Measurements from ENCODE around the gene TMEM19.

Gene TMEM19

GRCh38 chr12:71730936-71731335 lies 45.1 kb downstream of the TMEM19 start:
- Histone ChIP-seq H3K4me3 (ENCODE audit: insufficient read length, low read depth) (no peak overlapping the region), H3K27me3 (ENCODE audit: insufficient read depth, insufficient read length) (no peaks in the 10 kb centered on the region), H3K36me3 (ENCODE audit: insufficient read depth, insufficient read length, low read length) (no peaks in the 10 kb centered on the region), H3K9me3 (ENCODE audit: insufficient read depth, low read length) (no peaks in the 10 kb centered on the region), H3K9ac (ENCODE audit: insufficient read length, low read depth) (no peak overlapping the region), H3K4me1 (ENCODE audit: insufficient read depth, insufficient read length) (peaks cover 1% of the 10 kb centered on the region)
- no peak for TF ChIP-seq YY1 (IDR thresholded peaks at IDR 0.05; ENCODE audit: insufficient read depth, insufficient read length)
- no peak for TF ChIP-seq SUZ12 (IDR thresholded peaks at IDR 0.05; ENCODE audit: extremely low read depth, insufficient read depth, insufficient read length)
- no peak for TF ChIP-seq ZNF274 (IDR thresholded peaks at IDR 0.05; ENCODE audit: low read depth, low read length)
- no peak for DNase-seq (ENCODE audit: low read depth, low spot score)

DNA sequence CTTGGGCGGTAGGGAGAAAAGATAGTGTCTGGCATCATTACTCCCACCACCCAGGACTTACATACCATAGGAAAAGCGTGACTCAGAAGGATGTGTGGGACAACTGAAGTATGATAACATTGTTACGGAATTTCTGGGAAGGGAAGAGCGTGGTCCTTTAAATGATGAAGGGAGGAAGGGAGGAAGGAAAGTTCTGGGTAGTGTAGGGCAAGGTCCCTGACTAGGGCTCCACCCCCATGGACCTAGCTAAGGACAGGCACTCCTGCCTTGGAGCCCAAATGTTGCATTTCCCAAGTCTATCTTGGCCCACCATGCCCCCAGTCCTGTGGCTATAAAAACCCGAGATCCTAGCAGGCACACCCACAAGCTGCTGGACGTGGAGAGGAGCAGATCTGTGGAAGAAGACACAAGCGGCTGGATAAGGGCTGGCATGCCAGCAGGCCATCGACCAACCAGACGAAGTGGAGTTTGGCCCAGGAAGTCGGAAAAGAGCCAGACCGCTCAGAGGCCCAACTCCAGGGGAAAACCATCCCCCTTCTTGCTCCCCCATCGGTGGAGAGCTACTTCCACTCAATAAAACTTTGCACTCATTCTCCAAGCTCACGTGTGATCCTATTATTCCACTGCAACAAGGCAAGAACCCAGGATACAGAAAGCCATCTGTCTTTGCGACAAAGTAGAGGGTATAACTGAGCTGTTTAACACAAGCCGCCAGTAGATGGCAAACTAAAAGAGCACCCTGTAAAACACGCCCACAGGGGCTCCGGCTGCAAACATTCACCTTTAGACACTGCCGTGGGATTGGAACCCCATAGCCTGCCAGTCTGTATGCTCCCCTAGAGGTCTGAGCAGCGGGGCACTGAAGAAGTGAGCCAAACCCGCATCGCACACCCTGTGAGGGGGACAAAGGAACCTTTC lies 45.8 kb downstream of the TMEM19 start:
- TF ChIP-seq ZNF274 (IDR thresholded peaks at IDR 0.05; ENCODE audit: low read depth, low read length): no peak
- TF ChIP-seq SUZ12 (IDR thresholded peaks at IDR 0.05; ENCODE audit: extremely low read depth, insufficient read depth, insufficient read length): no peak
- no peak for TF ChIP-seq YY1 (IDR thresholded peaks at IDR 0.05; ENCODE audit: insufficient read depth, insufficient read length)
- Histone ChIP-seq H3K9ac (ENCODE audit: insufficient read length, low read depth) (no peak overlapping the region), H3K27me3 (ENCODE audit: insufficient read depth, insufficient read length) (no peaks in the 10 kb centered on the region), H3K36me3 (ENCODE audit: insufficient read depth, insufficient read length, low read length) (no peaks in the 10 kb centered on the region), H3K4me3 (ENCODE audit: insufficient read length, low read depth) (no peak overlapping the region), H3K9me3 (ENCODE audit: insufficient read depth, low read length) (no peaks in the 10 kb centered on the region), H3K4me1 (ENCODE audit: insufficient read depth, insufficient read length) (peaks cover 1% of the 10 kb centered on the region)
- no peak for DNase-seq (ENCODE audit: low read depth, low spot score)

DNA sequence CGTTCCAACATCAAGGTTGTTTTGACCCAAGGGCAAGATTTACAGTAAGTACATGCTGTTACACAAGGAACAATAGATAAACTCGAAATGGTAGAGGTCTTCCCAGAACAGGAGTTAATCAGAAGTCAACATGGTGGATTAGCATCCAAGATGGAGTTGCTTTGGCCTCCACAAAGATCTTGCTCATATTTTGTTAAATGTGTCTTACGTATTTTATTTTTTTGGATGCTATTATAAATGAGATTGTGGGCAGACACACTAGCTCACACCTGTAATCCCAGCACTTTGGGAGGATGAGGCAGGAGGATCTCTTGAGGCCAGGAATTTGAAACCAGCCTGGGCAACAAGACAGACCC lies 46.5 kb downstream of the TMEM19 start:
- H3K9me3 ChIP-seq (ENCODE audit: insufficient read depth, low read length): no peaks in the 10 kb centered on the region
- no peaks in the 10 kb centered on the region for H3K27me3 ChIP-seq (ENCODE audit: insufficient read depth, insufficient read length)
- no peak overlapping the region for H3K9ac ChIP-seq (ENCODE audit: insufficient read length, low read depth)
- peaks cover 1% of the 10 kb centered on the region for H3K4me1 ChIP-seq (ENCODE audit: insufficient read depth, insufficient read length)
- TF ChIP-seq YY1 (IDR thresholded peaks at IDR 0.05; ENCODE audit: insufficient read depth, insufficient read length) (no peak), SUZ12 (IDR thresholded peaks at IDR 0.05; ENCODE audit: extremely low read depth, insufficient read depth, insufficient read length) (no peak), ZNF274 (IDR thresholded peaks at IDR 0.05; ENCODE audit: low read depth, low read length) (no peak)
- no peaks in the 10 kb centered on the region for H3K36me3 ChIP-seq (ENCODE audit: insufficient read depth, insufficient read length, low read length)
- no peak overlapping the region for H3K4me3 ChIP-seq (ENCODE audit: insufficient read length, low read depth)
- no peak for DNase-seq (ENCODE audit: low read depth, low spot score)

GRCh38 chr12:71737197-71737596 lies 51.3 kb downstream of the TMEM19 start:
- no peaks in the 10 kb centered on the region for H3K9me3 ChIP-seq (ENCODE audit: insufficient read depth, low read length)
- H3K4me1 ChIP-seq (ENCODE audit: insufficient read depth, insufficient read length): peaks cover 1% of the 10 kb centered on the region
- no peak overlapping the region for H3K9ac ChIP-seq (ENCODE audit: insufficient read length, low read depth)
- H3K27me3 ChIP-seq (ENCODE audit: insufficient read depth, insufficient read length): no peaks in the 10 kb centered on the region
- H3K4me3 ChIP-seq (ENCODE audit: insufficient read length, low read depth): no peak overlapping the region
- no peaks in the 10 kb centered on the region for H3K36me3 ChIP-seq (ENCODE audit: insufficient read depth, insufficient read length, low read length)
- no peak for DNase-seq (ENCODE audit: low read depth, low spot score)
- TF ChIP-seq SUZ12 (IDR thresholded peaks at IDR 0.05; ENCODE audit: extremely low read depth, insufficient read depth, insufficient read length) (no peak), ZNF274 (IDR thresholded peaks at IDR 0.05; ENCODE audit: low read depth, low read length) (no peak), YY1 (IDR thresholded peaks at IDR 0.05; ENCODE audit: insufficient read depth, insufficient read length) (no peak)

DNA sequence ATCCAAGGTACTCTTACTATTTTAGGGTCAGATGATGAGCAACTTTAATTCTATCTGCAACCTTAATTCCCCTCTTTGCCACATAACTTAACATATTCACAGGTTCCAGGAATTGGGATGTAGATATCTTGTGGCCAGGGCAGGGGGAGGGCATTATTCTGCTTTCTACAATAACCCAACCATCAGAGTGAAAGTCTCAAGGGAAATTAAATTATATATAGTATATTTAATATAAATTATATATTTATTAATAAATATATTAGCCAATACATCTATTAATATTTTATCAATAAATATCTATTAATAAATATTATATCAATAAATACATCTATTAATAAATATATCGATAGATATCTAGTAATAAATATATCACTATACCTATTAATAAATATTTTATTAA lies 57.1 kb downstream of the TMEM19 start:
- DNase-seq (ENCODE audit: low read depth, low spot score): no peak
- Histone ChIP-seq H3K4me3 (ENCODE audit: insufficient read length, low read depth) (no peak overlapping the region), H3K27me3 (ENCODE audit: insufficient read depth, insufficient read length) (no peaks in the 10 kb centered on the region), H3K4me1 (ENCODE audit: insufficient read depth, insufficient read length) (no peaks in the 10 kb centered on the region), H3K9ac (ENCODE audit: insufficient read length, low read depth) (no peak overlapping the region), H3K36me3 (ENCODE audit: insufficient read depth, insufficient read length, low read length) (no peaks in the 10 kb centered on the region), H3K9me3 (ENCODE audit: insufficient read depth, low read length) (no peaks in the 10 kb centered on the region)
- TF ChIP-seq YY1 (IDR thresholded peaks at IDR 0.05; ENCODE audit: insufficient read depth, insufficient read length) (no peak), SUZ12 (IDR thresholded peaks at IDR 0.05; ENCODE audit: extremely low read depth, insufficient read depth, insufficient read length) (no peak), ZNF274 (IDR thresholded peaks at IDR 0.05; ENCODE audit: low read depth, low read length) (no peak)

DNA sequence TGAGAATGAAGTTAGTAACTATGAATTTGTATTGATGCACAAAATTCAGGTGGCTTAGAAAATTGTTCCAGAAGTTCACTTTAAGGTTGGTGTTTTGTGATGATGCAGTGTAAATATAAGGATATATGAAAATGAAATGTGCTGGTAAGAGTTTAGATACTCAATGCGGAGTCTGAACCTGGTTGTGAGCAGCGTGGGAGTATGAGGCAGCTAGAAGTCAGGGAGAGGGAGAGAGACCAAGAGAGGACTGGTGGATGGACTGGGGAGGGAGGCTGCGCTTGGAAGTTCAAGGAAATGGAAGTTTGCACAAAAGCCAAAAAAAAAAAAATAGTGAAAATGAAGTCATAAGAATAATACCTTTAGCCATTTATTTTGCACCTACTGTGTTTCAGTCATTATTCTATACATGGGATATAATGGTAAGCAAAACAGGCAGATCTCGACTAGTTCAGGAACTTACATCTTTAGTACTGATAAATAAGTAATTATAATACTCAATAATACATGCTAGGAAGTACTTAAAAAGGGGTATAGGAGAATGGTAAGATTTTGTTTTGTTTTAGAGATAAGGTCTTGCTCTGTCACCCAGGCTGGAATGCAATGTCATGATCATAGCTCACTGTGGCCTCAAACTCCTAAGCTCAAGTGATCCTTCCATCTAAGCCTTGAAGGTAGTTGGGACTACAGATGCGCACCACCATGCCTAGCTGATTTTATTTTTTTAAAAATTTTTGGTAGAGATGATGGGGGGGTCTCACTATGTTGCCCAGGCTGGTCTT lies 58.8 kb downstream of the TMEM19 start:
- H3K4me1 ChIP-seq (ENCODE audit: insufficient read depth, insufficient read length): no peaks in the 10 kb centered on the region
- no peaks in the 10 kb centered on the region for H3K9me3 ChIP-seq (ENCODE audit: insufficient read depth, low read length)
- H3K9ac ChIP-seq (ENCODE audit: insufficient read length, low read depth): no peak overlapping the region

More for the DNA sequence above, 58.8 kb downstream of the TMEM19 start:
- H3K36me3 ChIP-seq (ENCODE audit: insufficient read depth, insufficient read length, low read length): no peaks in the 10 kb centered on the region
- TF ChIP-seq ZNF274 (IDR thresholded peaks at IDR 0.05; ENCODE audit: low read depth, low read length) (no peak), YY1 (IDR thresholded peaks at IDR 0.05; ENCODE audit: insufficient read depth, insufficient read length) (no peak), SUZ12 (IDR thresholded peaks at IDR 0.05; ENCODE audit: extremely low read depth, insufficient read depth, insufficient read length) (no peak)
- no peak for DNase-seq (ENCODE audit: low read depth, low spot score)
- no peaks in the 10 kb centered on the region for H3K27me3 ChIP-seq (ENCODE audit: insufficient read depth, insufficient read length)
- no peak overlapping the region for H3K4me3 ChIP-seq (ENCODE audit: insufficient read length, low read depth)

All from NT2/D1 (cell line).